HCT116 (cell line): ENCODE data around the gene PLD2. TPM values are rescaled to one million over a fixed set of nuclear protein-coding genes. Genes with fewer than 3 reads are reported as not detected.

Experiments used
- ATAC-seq: fragments of 200-7000 bp; cut with Tn5 transposase; 2 replicates; pipeline ENCODE4 v1.9.1; 2020; ENCODE audit warnings: mild to moderate bottlenecking, moderate library complexity
- BruUV-seq: library from RNA; stranded (reverse); fragments of 400-500 nt; replicated peaks from 2 replicates; lab custom pipeline; 2021; lab: Mats Ljungman, UMichigan
- CTCF ChIA-PET: fragments of 300-600 bp; sonication (Branson Sonifier 250); formaldehyde crosslinking; loops from one replicate; lab custom pipeline; 2021; ENCODE audit warnings: antibody characterized with exemption; lab: Charles Lee
- POLR2A ChIA-PET: fragments of 300-600, 350-600 bp; sonication (Branson Sonifier 250); formaldehyde crosslinking; loops from one replicate; lab custom pipeline; 2021; ENCODE audit warnings: antibody characterized with exemption; lab: Charles Lee
- RAD21 ChIA-PET, 2 experiments: fragments of 300-600 bp; sonication (Branson Sonifier 250); formaldehyde crosslinking; loops; one replicate each; lab custom pipeline; 2023; ENCODE audit warnings: low total read pairs in 2 of 2; ENCODE audit not compliant: uncharacterized antibody in 2 of 2, unreplicated experiment in 2 of 2, low non-redundant PET in 1 of 2; lab: Charles Lee
- DNase-seq: peaks from one replicate; pipeline ENCODE4 v3.0.0-alpha.2; 2010; ENCODE audit warnings: low read depth, low spot score
- H2AFZ ChIP-seq: fragments of 200-600 bp; shearing (Covaris generic), sonication (generic); 2 replicates; pipeline ENCODE4 v1.6.1; 2017; ENCODE audit warnings: low read depth, mixed run types, mixed read lengths, antibody characterized with exemption, low read length; ENCODE audit not compliant: poor library complexity, severe bottlenecking
- H3K27ac ChIP-seq: 2 replicates; pipeline ENCODE4 v1.5.1; 2012; ENCODE audit warnings: low read depth, low read length
- H3K27me3 ChIP-seq: fragments of 200-600 bp; sonication (generic); 2 replicates; pipeline ENCODE4 v1.6.1; 2016; ENCODE audit warnings: mixed run types, low read length, mixed read lengths; ENCODE audit not compliant: insufficient read depth
- H3K36me3 ChIP-seq, 2 experiments: fragments of 200-500 bp in 1 of 2; fragments of 200-600 bp in 1 of 2; sonication (Bioruptor generic) in 1 of 2; sonication (generic) in 1 of 2; 2 replicates each; pipeline versions ENCODE4 v1.5.1 to v1.6.1; 2014 to 2016; ENCODE audit warnings: low read length in 2 of 2, inconsistent platforms in 1 of 2, mixed read lengths in 1 of 2, mixed run types in 1 of 2; ENCODE audit not compliant: insufficient read depth in 2 of 2, control insufficient read depth in 1 of 2
- H3K4me1 ChIP-seq, 2 experiments: fragments of 200-600 bp in 1 of 2; sonication (generic) in 1 of 2; 2 replicates each; pipeline versions ENCODE4 v1.5.1 to v1.6.1; 2012 to 2017; ENCODE audit warnings: low read length in 2 of 2, inconsistent platforms in 1 of 2, mild to moderate bottlenecking in 1 of 2, mixed read lengths in 1 of 2, mixed run types in 1 of 2, moderate library complexity in 1 of 2; ENCODE audit not compliant: insufficient read depth in 2 of 2, control insufficient read depth in 1 of 2
- H3K4me2 ChIP-seq: fragments of 200-600 bp; sonication (generic); 2 replicates; pipeline ENCODE4 v1.6.1; 2017; ENCODE audit warnings: mixed run types, low read length, mixed read lengths
- H3K4me3 ChIP-seq, 2 experiments: fragments of 200-600 bp in 1 of 2; sonication (generic) in 1 of 2; replicated peaks in 1 of 2; 2 replicates each; pipeline ENCODE4 v1.5.1; 2011 to 2016; ENCODE audit warnings: low read length in 2 of 2, control low read depth in 1 of 2, low read depth in 1 of 2, mild to moderate bottlenecking in 1 of 2, mixed read lengths in 1 of 2, mixed run types in 1 of 2
- H3K79me2 ChIP-seq: fragments of 200-600 bp; sonication (generic); 2 replicates; pipeline ENCODE4 v1.6.1; 2017; ENCODE audit warnings: mild to moderate bottlenecking, mixed run types, low read length, moderate library complexity, mixed read lengths; ENCODE audit not compliant: insufficient read depth
- H3K9ac ChIP-seq: fragments of 200-600 bp; sonication (generic); 2 replicates; pipeline ENCODE4 v1.6.1; 2016; ENCODE audit warnings: low read length, mixed read lengths
- H3K9me2 ChIP-seq: fragments of 200-600 bp; sonication (generic), shearing (Covaris generic); 2 replicates; pipeline ENCODE4 v1.6.1; 2017; ENCODE audit warnings: mixed run types, mild to moderate bottlenecking, moderate library complexity; ENCODE audit not compliant: insufficient read depth
- H3K9me3 ChIP-seq, 2 experiments: fragments of 200-500 bp in 1 of 2; fragments of 200-600 bp in 1 of 2; sonication (Bioruptor generic) in 1 of 2; sonication (generic) in 1 of 2; 2 replicates each; pipeline ENCODE4 v1.6.1; 2014 to 2017; ENCODE audit warnings: low read length in 2 of 2, mixed read lengths in 2 of 2, inconsistent platforms in 1 of 2, low read depth in 1 of 2, mild to moderate bottlenecking in 1 of 2, mixed run types in 1 of 2, moderate library complexity in 1 of 2; ENCODE audit not compliant: control insufficient read depth in 1 of 2, insufficient read depth in 1 of 2
- H4K20me1 ChIP-seq: fragments of 200-600 bp; sonication (generic), shearing (Covaris generic); 2 replicates; pipeline ENCODE4 v1.6.1; 2017; ENCODE audit warnings: mixed run types, mild to moderate bottlenecking, moderate library complexity; ENCODE audit not compliant: insufficient read depth
- CBX3 ChIP-seq: IDR thresholded peaks from 2 replicates; pipeline ENCODE4 v1.6.1; 2012; ENCODE audit warnings: low read depth
- CTCF ChIP-seq, 3 experiments: fragments of 200-600 bp in 1 of 3; sonication (generic) in 1 of 3; IDR thresholded peaks in 2 of 3; conservative IDR thresholded peaks in 1 of 3; 2 replicates each; pipeline ENCODE4 v1.5.1; 2012 to 2017; ENCODE audit warnings: low read depth in 2 of 3, low read length in 2 of 3, antibody characterized with exemption in 1 of 3, borderline replicate concordance in 1 of 3, control low read depth in 1 of 3, mild to moderate bottlenecking in 1 of 3, mixed read lengths in 1 of 3, mixed run types in 1 of 3, moderate library complexity in 1 of 3; ENCODE audit not compliant: insufficient read depth in 1 of 3
- ELF1 ChIP-seq: IDR thresholded peaks from 2 replicates; pipeline ENCODE4 v1.6.1; 2012; ENCODE audit warnings: low read depth, borderline replicate concordance
- JUND ChIP-seq: IDR thresholded peaks from 2 replicates; pipeline ENCODE4 v1.6.1; 2012
- MAX ChIP-seq: IDR thresholded peaks from 2 replicates; pipeline ENCODE4 v1.6.1; 2012
- POLR2AphosphoS5 ChIP-seq: IDR thresholded peaks from 2 replicates; pipeline ENCODE4 v1.6.1; 2011; ENCODE audit warnings: mild to moderate bottlenecking, low read depth, low read length, moderate library complexity
- RAD21 ChIP-seq: IDR thresholded peaks from 2 replicates; pipeline ENCODE4 v1.6.1; 2012; ENCODE audit warnings: low read depth, mild to moderate bottlenecking
- YY1 ChIP-seq: IDR thresholded peaks from 2 replicates; pipeline ENCODE4 v1.6.1; 2011; ENCODE audit warnings: low read length, low read depth, moderate library complexity, mild to moderate bottlenecking; ENCODE audit not compliant: insufficient replicate concordance; ENCODE audit errors: extremely low read depth
- intact Hi-C: fragments of 100-400 bp; cut with micrococcal nuclease; formaldehyde crosslinking; loops from 2 replicates; pipeline ENCODE4 v1.10.0; 2022
- total RNA-seq: library from RNA; stranded (reverse); gene quantifications from one replicate; pipeline ENCODE4 v1.2.1, GENCODE V29; 2021; ENCODE audit not compliant: unreplicated experiment
- TF ChIP-seq, protein P1 (sequence below): IDR thresholded peaks from 2 replicates; pipeline ENCODE4 v1.6.1; 2012; ENCODE audit warnings: low read depth

Gene PLD2
- total RNA-seq, 1 experiment from 2014 or later: 47.7 TPM

DNA sequence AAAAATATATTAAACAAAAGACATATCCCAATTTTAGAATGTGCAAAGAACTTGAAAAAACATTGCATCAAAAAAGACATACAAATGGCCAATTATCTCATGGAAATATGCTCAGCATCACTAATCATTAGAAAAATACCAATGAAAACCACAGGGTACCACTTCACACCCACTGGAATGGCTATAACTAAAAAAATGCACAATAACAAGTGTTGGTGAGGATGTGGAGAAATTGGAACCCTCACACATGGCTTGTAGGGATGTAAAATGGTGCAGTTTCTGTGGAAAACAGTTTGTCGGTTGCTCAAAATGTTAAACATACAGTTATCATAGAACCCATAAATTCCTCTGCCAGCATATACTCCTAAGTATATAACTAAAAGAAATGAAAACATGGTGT, 11.8 kb upstream of the PLD2 start:
- Histone ChIP-seq H3K27me3 (no peaks in the 10 kb centered on the region), H3K4me2 (peak overlapping the region; percentile 76), H3K27ac (peak overlapping the region; percentile 51), H3K4me3 (peak overlapping the region in 1 of 2 experiments; percentile 98; a peak in 1 of 4 replicates), H3K9me2 (no peaks in the 10 kb centered on the region), H3K36me3 (peaks cover 8 to 18% of the 10 kb centered on the region in 2 experiments), H3K4me1 (peaks cover 13 to 21% of the 10 kb centered on the region in 2 experiments), H4K20me1 (no peaks in the 10 kb centered on the region), H3K9ac (0 out of 2 replicates have a peak overlapping the region, but pooled peaks have one; percentile 95), H3K9me3 (no peaks in the 10 kb centered on the region), H3K79me2 (peaks cover 19% of the 10 kb centered on the region), H2AFZ (peak overlapping the region; percentile 98)
- no peak for ATAC-seq
- BruUV-seq: no TSS peak
- TF ChIP-seq CTCF (IDR thresholded peaks at IDR 0.05 in 2 of 3, conservative IDR thresholded peaks at IDR 0.05 in 1 of 3; ENCODE audit: borderline replicate concordance in 1 of 3, insufficient read depth in 1 of 3, low read depth in 2 of 3, low read length in 2 of 3): no peak
- TF ChIP-seq ELF1: no peak
- TF ChIP-seq, protein P1, sequence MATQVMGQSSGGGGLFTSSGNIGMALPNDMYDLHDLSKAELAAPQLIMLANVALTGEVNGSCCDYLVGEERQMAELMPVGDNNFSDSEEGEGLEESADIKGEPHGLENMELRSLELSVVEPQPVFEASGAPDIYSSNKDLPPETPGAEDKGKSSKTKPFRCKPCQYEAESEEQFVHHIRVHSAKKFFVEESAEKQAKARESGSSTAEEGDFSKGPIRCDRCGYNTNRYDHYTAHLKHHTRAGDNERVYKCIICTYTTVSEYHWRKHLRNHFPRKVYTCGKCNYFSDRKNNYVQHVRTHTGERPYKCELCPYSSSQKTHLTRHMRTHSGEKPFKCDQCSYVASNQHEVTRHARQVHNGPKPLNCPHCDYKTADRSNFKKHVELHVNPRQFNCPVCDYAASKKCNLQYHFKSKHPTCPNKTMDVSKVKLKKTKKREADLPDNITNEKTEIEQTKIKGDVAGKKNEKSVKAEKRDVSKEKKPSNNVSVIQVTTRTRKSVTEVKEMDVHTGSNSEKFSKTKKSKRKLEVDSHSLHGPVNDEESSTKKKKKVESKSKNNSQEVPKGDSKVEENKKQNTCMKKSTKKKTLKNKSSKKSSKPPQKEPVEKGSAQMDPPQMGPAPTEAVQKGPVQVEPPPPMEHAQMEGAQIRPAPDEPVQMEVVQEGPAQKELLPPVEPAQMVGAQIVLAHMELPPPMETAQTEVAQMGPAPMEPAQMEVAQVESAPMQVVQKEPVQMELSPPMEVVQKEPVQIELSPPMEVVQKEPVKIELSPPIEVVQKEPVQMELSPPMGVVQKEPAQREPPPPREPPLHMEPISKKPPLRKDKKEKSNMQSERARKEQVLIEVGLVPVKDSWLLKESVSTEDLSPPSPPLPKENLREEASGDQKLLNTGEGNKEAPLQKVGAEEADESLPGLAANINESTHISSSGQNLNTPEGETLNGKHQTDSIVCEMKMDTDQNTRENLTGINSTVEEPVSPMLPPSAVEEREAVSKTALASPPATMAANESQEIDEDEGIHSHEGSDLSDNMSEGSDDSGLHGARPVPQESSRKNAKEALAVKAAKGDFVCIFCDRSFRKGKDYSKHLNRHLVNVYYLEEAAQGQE: no peak
- TF ChIP-seq YY1: no peak
- TF ChIP-seq POLR2AphosphoS5: no peak
- TF ChIP-seq RAD21: no peak
- TF ChIP-seq CBX3: no peak
- no peak for TF ChIP-seq JUND
- TF ChIP-seq MAX: no peak
- no peak for DNase-seq
- POLR2A ChIA-PET: no interaction called here
- intact Hi-C loops: no loop called here
- RAD21 ChIA-PET: no interaction called here
- CTCF ChIA-PET: no interaction called here
